GM12878 (cell line): ENCODE measurements around the gene ZNF653. TPM values are rescaled to one million over a fixed set of nuclear protein-coding genes. Genes with fewer than 3 reads are reported as not detected.

Experiments
- ATAC-seq: fragments of 200-7000 bp; cut with Tn5 transposase; 3 replicates; pipeline ENCODE4 v1.9.1; 2020; ENCODE audit warnings: mild to moderate bottlenecking, moderate library complexity
- BruUV-seq: library from RNA; stranded (reverse); fragments of 400-500 nt; replicated peaks from 2 replicates; lab custom pipeline; 2021; lab: Mats Ljungman, UMichigan
- CTCF ChIA-PET: fragments of 300-600 bp; sonication (Branson Sonifier 250); formaldehyde crosslinking; extraction: SDS; loops from one replicate; lab custom pipeline; 2021; ENCODE audit warnings: inconsistent platforms; lab: Yijun Ruan, JAX
- POLR2A ChIA-PET: fragments of 350-600 bp; formaldehyde crosslinking; extraction: SDS; loops from one replicate; lab custom pipeline; 2021; ENCODE audit warnings: inconsistent platforms; lab: Charles Lee
- RAD21 ChIA-PET: fragments of 300-600 bp; sonication (Branson Sonifier 250); formaldehyde crosslinking; loops from one replicate; lab custom pipeline; 2023; ENCODE audit warnings: antibody characterized with exemption; ENCODE audit not compliant: unreplicated experiment; lab: Charles Lee
- SMC1A ChIA-PET: fragments of 300-600 bp; sonication (Branson Sonifier 250); formaldehyde crosslinking; loops from one replicate; lab custom pipeline; 2023; ENCODE audit not compliant: unreplicated experiment, uncharacterized antibody; lab: Charles Lee
- DNase-seq: peaks from one replicate; pipeline ENCODE4 v3.0.0-alpha.2; 2011; ENCODE audit warnings: low read depth, low spot score
- FAIRE-seq: peaks from 3 replicates; lab custom pipeline; 2011; peaks lifted over from hg19 to GRCh38; lab: Jason Lieb, UNC
- H2AFZ ChIP-seq: 2 replicates; pipeline ENCODE4 v1.6.0; 2011; ENCODE audit warnings: low read depth, low read length, control low read depth; ENCODE audit not compliant: control insufficient read depth
- H3K27ac ChIP-seq: 2 replicates; pipeline ENCODE4 v1.5.1; 2011; ENCODE audit warnings: control low read depth; ENCODE audit not compliant: control insufficient read depth, insufficient read depth
- H3K27me3 ChIP-seq, 2 experiments: replicated peaks in 1 of 2; 2 replicates each; pipeline versions ENCODE4 v1.6.0 to v1.6.1; 2011; ENCODE audit warnings: low read length in 1 of 2; ENCODE audit not compliant: control insufficient read depth in 2 of 2, insufficient read depth in 2 of 2
- H3K36me3 ChIP-seq, 2 experiments: 2 replicates each; pipeline ENCODE4 v1.5.1; 2011; ENCODE audit warnings: low read length in 1 of 2; ENCODE audit not compliant: control insufficient read depth in 2 of 2, insufficient read depth in 2 of 2
- H3K4me1 ChIP-seq: 2 replicates; pipeline ENCODE4 v1.6.1; 2011; ENCODE audit warnings: mild to moderate bottlenecking, low read length, moderate library complexity, mixed read lengths; ENCODE audit not compliant: control insufficient read depth, insufficient read depth
- H3K4me2 ChIP-seq: 2 replicates; pipeline ENCODE4 v1.6.0; 2011; ENCODE audit warnings: control low read depth; ENCODE audit not compliant: control insufficient read depth, insufficient read depth
- H3K4me3 ChIP-seq: fragments of 200-600 bp; sonication (generic); 2 replicates; pipeline ENCODE4 v1.5.1; 2016
- H3K79me2 ChIP-seq: 2 replicates; pipeline ENCODE4 v1.6.0; 2011; ENCODE audit warnings: low read length; ENCODE audit not compliant: control insufficient read depth, insufficient read depth
- H3K9ac ChIP-seq: 2 replicates; pipeline ENCODE4 v1.8.0; 2011; ENCODE audit warnings: low read length, control low read depth, mixed read lengths; ENCODE audit not compliant: control insufficient read depth, insufficient read depth
- H3K9me3 ChIP-seq: replicated peaks from 3 replicates; pipeline ENCODE4 v1.5.1; 2011; ENCODE audit warnings: mild to moderate bottlenecking, low read length; ENCODE audit not compliant: control insufficient read depth, insufficient read depth
- H4K20me1 ChIP-seq: 2 replicates; pipeline ENCODE4 v1.6.0; 2011; ENCODE audit not compliant: control insufficient read depth, insufficient read depth
- PAX5 ChIP-seq: IDR thresholded peaks from 2 replicates; pipeline ENCODE4 v1.6.1; 2011; ENCODE audit warnings: low read depth, low read length, borderline replicate concordance
- RAD21 ChIP-seq: IDR thresholded peaks from 2 replicates; pipeline ENCODE4 v1.6.1; 2011; ENCODE audit warnings: mild to moderate bottlenecking, low read depth, low read length, moderate library complexity; ENCODE audit not compliant: insufficient read depth
- RAD51 ChIP-seq: fragments of 450-650 bp; IDR thresholded peaks from 2 replicates; pipeline ENCODE4 v1.6.1; 2016; ENCODE audit warnings: moderate library complexity, mild to moderate bottlenecking, inconsistent platforms
- SPI1 ChIP-seq: IDR thresholded peaks from 2 replicates; pipeline ENCODE4 v1.6.1; 2011; ENCODE audit warnings: low read depth, mild to moderate bottlenecking, low read length, moderate library complexity, borderline replicate concordance; ENCODE audit not compliant: insufficient read depth
- SREBF1 ChIP-seq: IDR thresholded peaks from 2 replicates; pipeline ENCODE4 v1.6.1; 2012; ENCODE audit warnings: mild to moderate bottlenecking, low read length
- SUPT20H ChIP-seq: IDR thresholded peaks from 2 replicates; pipeline ENCODE4 v1.6.1; 2011; ENCODE audit warnings: low read depth, mild to moderate bottlenecking, low read length, moderate library complexity, borderline replicate concordance; ENCODE audit not compliant: control insufficient read depth
- SUZ12 ChIP-seq: fragments of 200-600 bp; sonication (generic); IDR thresholded peaks from one replicate; pipeline ENCODE4 v1.6.1; 2018; ENCODE audit warnings: antibody characterized with exemption, mild to moderate bottlenecking; ENCODE audit not compliant: unreplicated experiment
- ZNF24 ChIP-seq: fragments of 450-650 bp; IDR thresholded peaks from 2 replicates; pipeline ENCODE4 v1.6.1; 2017; ENCODE audit warnings: antibody characterized with exemption, mild to moderate bottlenecking
- ZNF622 ChIP-seq: fragments of 450-650 bp; IDR thresholded peaks from 2 replicates; pipeline ENCODE4 v1.6.1; 2017; ENCODE audit warnings: mild to moderate bottlenecking, inconsistent platforms
- WGBS: methylation state at CpG from one replicate; pipeline ENCODE4 v1.1.6; 2016; ENCODE audit warnings: low lambda C conversion rate; ENCODE audit not compliant: insufficient replicate concordance, insufficient coverage; ENCODE audit errors: missing lambda C conversion rate; 5-methylcytosine and 5-hydroxymethylcytosine counted together
- in situ Hi-C: fragments of 300-500 bp; cut with MboI; formaldehyde crosslinking; loops from 9 replicates; pipeline ENCODE4 v1.14.3; 2018; ENCODE audit warnings: mixed read lengths
- intact Hi-C: fragments of 100-400 bp; cut with micrococcal nuclease; formaldehyde crosslinking; loops from one replicate; pipeline ENCODE4 v1.14.2; 2022; ENCODE audit not compliant: unreplicated experiment
- polyA plus RNA-seq, 11 experiments: library from polyadenylated mRNA; depleted of rRNA in 4 of 11; unstranded in 6 of 11; stranded (reverse) in 5 of 11; fragments of >200 nt; fragmentation: Nextera tagmentation in 4 of 11; fragmentation: Illumina TruSeq in 1 of 11; extraction: Ambion mirVana in 4 of 11; extraction: Trizol in 1 of 11; gene quantifications; 1 replicate in 1 of 11; 2 replicates in 10 of 11; pipeline versions ENCODE4 v1.2.1 to v1.2.3, GENCODE V29; 2011 to 2016; ENCODE audit warnings: inconsistent platforms in 2 of 11, missing spikeins in 2 of 11, low read depth in 1 of 11
- total RNA-seq, 4 experiments: library from RNA; depleted of rRNA in 3 of 4; stranded (reverse); fragments of >200 nt in 3 of 4; fragmentation: Illumina TruSeq in 1 of 4; extraction: Trizol in 1 of 4; gene quantifications; 2 replicates each; pipeline versions ENCODE4 v1.2.1 to v1.2.3, GENCODE V29; 2013 to 2021
- TF ChIP-seq, protein P1 (sequence below): fragments of 450-650 bp; IDR thresholded peaks from 2 replicates; pipeline ENCODE4 v1.6.1; 2017; ENCODE audit warnings: mild to moderate bottlenecking
- TF ChIP-seq, protein P2 (sequence below): IDR thresholded peaks from 2 replicates; pipeline ENCODE4 v1.6.1; 2011; ENCODE audit warnings: mild to moderate bottlenecking, low read depth, low read length, moderate library complexity; ENCODE audit not compliant: insufficient replicate concordance
- TF ChIP-seq, protein P3 (sequence below), 3 experiments: IDR thresholded peaks in 2 of 3; conservative IDR thresholded peaks in 1 of 3; 2 replicates each; pipeline ENCODE4 v1.5.1; 2011; ENCODE audit warnings: low read depth in 3 of 3, low read length in 3 of 3, mild to moderate bottlenecking in 3 of 3, control low read depth in 2 of 3, moderate library complexity in 2 of 3, inconsistent platforms in 1 of 3, mixed read lengths in 1 of 3; ENCODE audit not compliant: control insufficient read depth in 2 of 3, insufficient read depth in 1 of 3; ENCODE audit errors: extremely low read depth in 1 of 3

ZNF653 gene
- total and polyA plus RNA-seq, 10 of the 15 experiments (the other 5 are each of a cell fraction or from before 2014, with no cell fraction given), result 2.2 to 13.2 (median 6.7) TPM; not detected in 2

DNA sequence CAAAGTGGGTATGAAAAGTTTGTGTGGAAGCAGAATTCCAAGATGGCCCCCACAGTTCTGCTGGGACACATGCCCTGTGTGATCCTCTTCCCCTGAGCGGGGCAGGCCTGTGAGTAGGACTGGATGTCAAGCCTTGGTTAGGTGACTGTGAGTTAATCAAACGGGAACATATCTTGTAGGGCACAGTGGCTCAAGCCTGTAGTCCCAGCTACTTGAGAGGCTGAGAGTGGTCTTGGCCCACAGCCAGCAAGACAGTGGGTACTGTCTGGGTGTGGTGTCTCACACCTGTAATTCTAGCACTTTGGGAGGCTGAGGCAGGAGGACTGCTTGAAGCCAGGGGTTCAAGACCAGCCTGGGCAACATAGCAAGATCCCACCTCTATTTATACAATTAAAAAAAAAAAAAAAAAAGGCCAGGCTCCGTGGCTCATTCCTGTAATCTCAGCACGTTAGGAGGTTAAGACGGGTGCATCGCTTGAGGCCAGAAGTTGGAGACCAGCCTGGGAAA lies 6.4 kb downstream of the ZNF653 start (continued):
- TF ChIP-seq, protein P1, sequence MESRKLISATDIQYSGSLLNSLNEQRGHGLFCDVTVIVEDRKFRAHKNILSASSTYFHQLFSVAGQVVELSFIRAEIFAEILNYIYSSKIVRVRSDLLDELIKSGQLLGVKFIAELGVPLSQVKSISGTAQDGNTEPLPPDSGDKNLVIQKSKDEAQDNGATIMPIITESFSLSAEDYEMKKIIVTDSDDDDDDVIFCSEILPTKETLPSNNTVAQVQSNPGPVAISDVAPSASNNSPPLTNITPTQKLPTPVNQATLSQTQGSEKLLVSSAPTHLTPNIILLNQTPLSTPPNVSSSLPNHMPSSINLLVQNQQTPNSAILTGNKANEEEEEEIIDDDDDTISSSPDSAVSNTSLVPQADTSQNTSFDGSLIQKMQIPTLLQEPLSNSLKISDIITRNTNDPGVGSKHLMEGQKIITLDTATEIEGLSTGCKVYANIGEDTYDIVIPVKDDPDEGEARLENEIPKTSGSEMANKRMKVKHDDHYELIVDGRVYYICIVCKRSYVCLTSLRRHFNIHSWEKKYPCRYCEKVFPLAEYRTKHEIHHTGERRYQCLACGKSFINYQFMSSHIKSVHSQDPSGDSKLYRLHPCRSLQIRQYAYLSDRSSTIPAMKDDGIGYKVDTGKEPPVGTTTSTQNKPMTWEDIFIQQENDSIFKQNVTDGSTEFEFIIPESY, result no peak
- no peak for TF ChIP-seq SPI1
- no peak for TF ChIP-seq PAX5
- TF ChIP-seq ZNF24, result no peak
- TF ChIP-seq, all 136 proteins: peak for 0

DNA sequence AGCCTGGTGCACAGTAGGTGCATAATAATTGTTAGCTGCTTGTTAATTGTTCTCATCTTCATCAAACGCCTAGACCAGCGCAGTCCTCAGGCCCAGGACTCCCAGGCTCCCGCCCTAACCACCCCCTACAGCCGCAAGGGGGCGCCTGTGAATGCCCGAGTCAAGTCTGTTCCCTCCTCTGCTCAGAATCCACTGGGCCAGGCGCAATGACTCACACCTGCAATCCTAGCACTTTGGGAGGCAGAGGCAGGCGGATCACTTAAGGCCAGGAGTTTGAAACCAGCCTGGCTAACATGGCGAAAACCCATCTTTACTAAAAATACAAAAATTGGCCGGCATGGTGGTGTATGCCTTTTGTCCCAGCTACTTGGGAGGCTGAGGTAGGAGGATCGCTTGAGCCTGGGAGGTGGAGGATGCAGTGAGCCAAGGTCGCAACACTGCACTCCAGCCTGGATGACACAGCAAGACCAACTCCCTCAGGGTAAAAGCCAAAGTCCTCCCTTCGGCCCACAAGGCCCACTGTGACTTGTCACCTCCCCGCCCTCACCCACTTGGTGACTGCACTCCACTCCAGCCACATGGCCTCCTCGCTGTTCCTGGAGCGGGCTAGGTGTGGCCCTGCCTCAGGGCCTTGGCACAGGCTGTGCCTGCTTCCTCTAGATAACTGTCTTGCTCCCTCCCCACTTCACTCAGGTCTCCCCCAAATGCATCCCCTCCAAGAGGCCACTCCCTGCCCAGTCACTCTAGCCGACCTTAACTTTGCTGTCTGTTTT lies 9.1 kb downstream of the ZNF653 start:
- Histone ChIP-seq H3K79me2 (no peaks in the 10 kb centered on the region), H4K20me1 (no peaks in the 10 kb centered on the region), H3K4me2 (no peak overlapping the region), H3K27me3 (no peaks in the 10 kb centered on the region), H3K4me1 (no peaks in the 10 kb centered on the region), H3K9ac (no peak overlapping the region), H3K9me3 (no peaks in the 10 kb centered on the region), H3K4me3 (no peak overlapping the region), H3K27ac (no peak overlapping the region), H3K36me3 (peaks cover 3 to 6% of the 10 kb centered on the region in 2 experiments; a peak in 3 of 4 replicates), H2AFZ (no peak overlapping the region)
- in situ Hi-C loops, result loop anchor here (5.0 kb wide), 1 partner anchor 91 kb away; no protein-coding TSS in a partner anchor
- DNase-seq (no peak), ATAC-seq (peak; percentile 97), FAIRE-seq (peak; percentile 41)
- ChIA-PET RAD21 (no interaction called here), CTCF (interaction anchor here (0.5 to 3.0 kb wide), 8 partner anchors 9 to 96 kb away, joined by 3 to 12 read pairs (median 4); no protein-coding TSS in a partner anchor), SMC1A (interaction anchor here (1.2 to 2.1 kb wide), 2 partner anchors 90 to 92 kb away, joined by 4 to 7 read pairs; no protein-coding TSS in a partner anchor), POLR2A (interaction anchor here (0.6 kb wide), 2 partner anchors 100 to 169 kb away, joined by 4 to 10 read pairs; no protein-coding TSS in a partner anchor)
- BruUV-seq, result no TSS peak
- 58% methylated on average over 17 of the region's 17 CpGs for WGBS
- intact Hi-C loops, result loop anchor here (1.0 kb wide), 1 partner anchor 91 kb away; no protein-coding TSS in a partner anchor
- TF ChIP-seq, protein P1, result no peak
- TF ChIP-seq SUZ12 (no peak), RAD51 (no peak), ZNF622 (no peak), RAD21 (peak; percentile 53), SREBF1 (no peak), SUPT20H (no peak)
- TF ChIP-seq, protein P2, sequence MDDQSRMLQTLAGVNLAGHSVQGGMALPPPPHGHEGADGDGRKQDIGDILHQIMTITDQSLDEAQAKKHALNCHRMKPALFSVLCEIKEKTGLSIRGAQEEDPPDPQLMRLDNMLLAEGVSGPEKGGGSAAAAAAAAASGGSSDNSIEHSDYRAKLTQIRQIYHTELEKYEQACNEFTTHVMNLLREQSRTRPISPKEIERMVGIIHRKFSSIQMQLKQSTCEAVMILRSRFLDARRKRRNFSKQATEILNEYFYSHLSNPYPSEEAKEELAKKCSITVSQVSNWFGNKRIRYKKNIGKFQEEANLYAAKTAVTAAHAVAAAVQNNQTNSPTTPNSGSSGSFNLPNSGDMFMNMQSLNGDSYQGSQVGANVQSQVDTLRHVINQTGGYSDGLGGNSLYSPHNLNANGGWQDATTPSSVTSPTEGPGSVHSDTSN, result no peak
- TF ChIP-seq, protein P3, sequence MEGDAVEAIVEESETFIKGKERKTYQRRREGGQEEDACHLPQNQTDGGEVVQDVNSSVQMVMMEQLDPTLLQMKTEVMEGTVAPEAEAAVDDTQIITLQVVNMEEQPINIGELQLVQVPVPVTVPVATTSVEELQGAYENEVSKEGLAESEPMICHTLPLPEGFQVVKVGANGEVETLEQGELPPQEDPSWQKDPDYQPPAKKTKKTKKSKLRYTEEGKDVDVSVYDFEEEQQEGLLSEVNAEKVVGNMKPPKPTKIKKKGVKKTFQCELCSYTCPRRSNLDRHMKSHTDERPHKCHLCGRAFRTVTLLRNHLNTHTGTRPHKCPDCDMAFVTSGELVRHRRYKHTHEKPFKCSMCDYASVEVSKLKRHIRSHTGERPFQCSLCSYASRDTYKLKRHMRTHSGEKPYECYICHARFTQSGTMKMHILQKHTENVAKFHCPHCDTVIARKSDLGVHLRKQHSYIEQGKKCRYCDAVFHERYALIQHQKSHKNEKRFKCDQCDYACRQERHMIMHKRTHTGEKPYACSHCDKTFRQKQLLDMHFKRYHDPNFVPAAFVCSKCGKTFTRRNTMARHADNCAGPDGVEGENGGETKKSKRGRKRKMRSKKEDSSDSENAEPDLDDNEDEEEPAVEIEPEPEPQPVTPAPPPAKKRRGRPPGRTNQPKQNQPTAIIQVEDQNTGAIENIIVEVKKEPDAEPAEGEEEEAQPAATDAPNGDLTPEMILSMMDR (IDR thresholded peaks at IDR 0.05 in 2 of 3, conservative IDR thresholded peaks at IDR 0.05 in 1 of 3; ENCODE audit: control insufficient read depth in 2 of 3, extremely low read depth in 1 of 3, insufficient read depth in 1 of 3, low read depth in 3 of 3, low read length in 3 of 3), result peak; percentile 58 to 77 (median 73)
